ENCODE results near the gene GPC6.

DNA sequence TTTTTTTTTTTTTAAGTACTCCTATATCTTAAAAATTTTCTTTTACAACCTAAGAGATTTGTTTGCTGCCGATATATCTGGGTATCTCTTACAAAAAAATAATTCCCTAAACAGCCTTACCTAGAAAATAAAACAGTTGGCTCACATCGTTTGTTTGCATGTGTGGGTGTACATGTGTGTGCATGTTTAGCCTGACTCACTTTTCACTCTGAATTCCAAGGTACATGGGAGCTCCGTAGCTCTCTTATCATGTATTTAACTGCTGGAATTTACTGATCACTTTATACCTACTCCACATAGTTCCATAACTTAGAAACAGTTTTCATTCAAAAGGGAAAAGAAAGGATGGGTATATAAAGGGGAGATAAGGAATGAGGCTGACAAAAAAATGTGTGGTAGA, 616.5 kb downstream of the GPC6 start:
- TF ChIP-seq POLR2A (IDR thresholded peaks at IDR 0.05; ENCODE audit: low read depth, low read length) (no peak), POLR2AphosphoS5 (IDR thresholded peaks at IDR 0.05; ENCODE audit: low read depth, low read length) (no peak), TAF1 (IDR thresholded peaks at IDR 0.05; ENCODE audit: borderline replicate concordance, low read depth, low read length) (no peak)
